Keratinocyte (primary cell): Measurements from ENCODE around the gene HRH3.

Experiments
- EZH2 ChIP-seq: IDR thresholded peaks from one replicate; pipeline ENCODE4 v1.6.1; 2012; ENCODE audit warnings: inconsistent platforms, mild to moderate bottlenecking, low read length, moderate library complexity
- TF ChIP-seq, protein P1 (sequence below), 3 experiments: IDR thresholded peaks in 1 of 3; conservative IDR thresholded peaks in 1 of 3; optimal IDR thresholded peaks in 1 of 3; 2 replicates in 2 of 3; 3 replicates in 1 of 3; pipeline versions ENCODE3 to v1.5.1; 2011; ENCODE audit warnings: low read length in 3 of 3, mild to moderate bottlenecking in 3 of 3, moderate library complexity in 2 of 3, control low read depth in 1 of 3, inconsistent platforms in 1 of 3; ENCODE audit not compliant: insufficient read depth in 2 of 3; ENCODE audit errors: extremely low read depth in 1 of 3

DNA sequence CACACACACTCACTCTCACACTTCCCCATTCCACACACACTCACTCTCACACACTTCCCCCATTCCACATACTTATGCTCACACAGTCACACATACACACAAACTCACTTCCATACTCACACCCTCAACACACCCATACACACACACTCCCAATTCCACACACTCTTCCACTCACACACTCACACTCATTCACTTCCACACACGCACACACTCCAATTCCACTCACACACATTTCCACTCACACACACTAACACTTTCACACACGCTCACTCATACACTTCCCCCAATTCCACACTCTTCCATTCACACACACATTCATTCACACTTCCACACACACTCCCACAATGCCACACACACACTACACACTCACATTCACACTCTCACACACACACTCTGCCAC is 10.2 kb upstream of the HRH3 start:
- TF ChIP-seq, protein P1, sequence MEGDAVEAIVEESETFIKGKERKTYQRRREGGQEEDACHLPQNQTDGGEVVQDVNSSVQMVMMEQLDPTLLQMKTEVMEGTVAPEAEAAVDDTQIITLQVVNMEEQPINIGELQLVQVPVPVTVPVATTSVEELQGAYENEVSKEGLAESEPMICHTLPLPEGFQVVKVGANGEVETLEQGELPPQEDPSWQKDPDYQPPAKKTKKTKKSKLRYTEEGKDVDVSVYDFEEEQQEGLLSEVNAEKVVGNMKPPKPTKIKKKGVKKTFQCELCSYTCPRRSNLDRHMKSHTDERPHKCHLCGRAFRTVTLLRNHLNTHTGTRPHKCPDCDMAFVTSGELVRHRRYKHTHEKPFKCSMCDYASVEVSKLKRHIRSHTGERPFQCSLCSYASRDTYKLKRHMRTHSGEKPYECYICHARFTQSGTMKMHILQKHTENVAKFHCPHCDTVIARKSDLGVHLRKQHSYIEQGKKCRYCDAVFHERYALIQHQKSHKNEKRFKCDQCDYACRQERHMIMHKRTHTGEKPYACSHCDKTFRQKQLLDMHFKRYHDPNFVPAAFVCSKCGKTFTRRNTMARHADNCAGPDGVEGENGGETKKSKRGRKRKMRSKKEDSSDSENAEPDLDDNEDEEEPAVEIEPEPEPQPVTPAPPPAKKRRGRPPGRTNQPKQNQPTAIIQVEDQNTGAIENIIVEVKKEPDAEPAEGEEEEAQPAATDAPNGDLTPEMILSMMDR (optimal IDR thresholded peaks at IDR 0.05 in 1 of 3, IDR thresholded peaks at IDR 0.05 in 1 of 3, conservative IDR thresholded peaks at IDR 0.05 in 1 of 3; ENCODE audit: extremely low read depth in 1 of 3, insufficient read depth in 2 of 3, low read length in 3 of 3): no peak
- TF ChIP-seq EZH2: no peak
